Inferior parietal cortex (tissue), 1 donor: Measurements from ENCODE around the gene BCL6B.

ENCODE experiments used
- DNase-seq: peaks from one replicate; pipeline ENCODE4 v3.0.0-alpha.2; 2016; ENCODE audit errors: extremely low spot score

BCL6B gene

DNA sequence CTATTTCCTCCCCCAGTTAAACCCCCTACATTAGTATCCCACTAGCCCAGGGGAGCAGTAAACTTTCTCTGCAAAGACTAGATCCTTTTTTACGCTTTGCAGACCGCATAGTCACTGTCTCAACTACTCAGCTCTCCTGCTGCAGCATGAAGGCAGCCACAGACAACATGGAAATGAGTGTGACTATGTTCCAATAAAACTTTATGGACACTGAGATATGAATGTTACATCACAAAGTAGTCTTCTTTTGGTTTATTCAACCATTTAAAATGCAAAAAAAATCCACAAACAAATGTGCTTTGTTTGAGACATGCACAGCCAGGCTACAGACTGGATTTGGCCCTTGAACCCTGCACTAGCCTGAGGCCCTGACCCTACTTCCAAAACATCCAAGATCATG lies 12.3 kb upstream of the BCL6B start:
- DNase-seq = no peak

DNA sequence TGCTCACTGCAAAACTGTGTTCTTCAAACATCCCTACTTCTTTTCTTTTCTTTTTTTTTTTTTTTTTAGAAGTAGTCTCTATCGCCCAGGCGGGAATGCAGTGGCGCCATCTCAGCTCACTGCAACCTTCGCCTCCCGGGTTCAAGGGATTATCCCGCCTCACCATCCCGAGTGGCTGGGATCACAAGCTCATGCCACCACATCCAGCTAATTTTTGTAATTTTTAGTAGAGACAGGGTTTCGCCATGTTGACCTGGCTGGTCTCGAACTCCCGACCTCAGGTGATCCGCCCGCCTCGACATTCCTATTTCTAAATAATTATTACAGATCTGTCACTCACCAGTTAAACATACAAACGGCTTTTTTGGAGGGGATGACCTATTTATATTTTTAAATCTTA lies 11.4 kb upstream of the BCL6B start:
- DNase-seq = no peak

GRCh38 chr17:7011942-7012254 lies 11.0 kb upstream of the BCL6B start:
- DNase-seq = no peak

DNA sequence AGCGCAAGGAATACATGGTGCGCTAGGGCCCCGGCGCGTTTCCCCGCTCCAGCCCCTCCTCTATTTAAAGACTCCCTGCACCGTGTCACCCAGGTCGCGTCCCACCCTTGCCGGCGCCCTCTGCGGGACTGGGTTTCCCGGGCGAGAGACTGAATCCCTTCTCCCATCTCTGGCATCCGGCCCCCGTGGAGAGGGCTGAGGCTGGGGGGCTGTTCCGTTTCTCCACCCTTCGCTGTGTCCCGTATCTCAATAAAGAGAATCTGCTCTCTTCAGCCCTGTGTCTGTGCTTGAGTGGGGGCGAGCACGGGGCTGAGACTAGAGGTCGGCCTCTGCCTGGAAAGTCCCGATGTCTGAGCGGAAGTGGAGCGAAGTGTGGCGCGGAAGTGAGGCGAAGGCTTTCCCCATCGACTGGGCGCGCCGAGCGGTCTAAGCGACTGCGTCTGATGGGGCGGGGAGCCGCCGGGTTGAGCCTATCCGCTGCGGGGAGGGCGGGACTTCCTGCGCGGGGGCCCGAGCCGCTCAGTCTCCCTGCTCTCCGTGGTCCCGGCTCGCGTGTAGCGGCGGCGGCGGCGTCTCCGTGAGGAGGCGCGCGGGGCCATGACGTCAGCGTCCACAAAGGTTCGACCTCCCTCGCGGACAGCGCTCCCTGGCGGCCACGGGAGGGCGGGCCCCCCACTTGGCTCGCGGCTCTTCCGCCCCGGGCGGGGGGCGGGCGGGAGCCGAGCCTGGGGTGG lies 8.4 kb upstream of the BCL6B start:
- peak; percentile 94 for DNase-seq

DNA sequence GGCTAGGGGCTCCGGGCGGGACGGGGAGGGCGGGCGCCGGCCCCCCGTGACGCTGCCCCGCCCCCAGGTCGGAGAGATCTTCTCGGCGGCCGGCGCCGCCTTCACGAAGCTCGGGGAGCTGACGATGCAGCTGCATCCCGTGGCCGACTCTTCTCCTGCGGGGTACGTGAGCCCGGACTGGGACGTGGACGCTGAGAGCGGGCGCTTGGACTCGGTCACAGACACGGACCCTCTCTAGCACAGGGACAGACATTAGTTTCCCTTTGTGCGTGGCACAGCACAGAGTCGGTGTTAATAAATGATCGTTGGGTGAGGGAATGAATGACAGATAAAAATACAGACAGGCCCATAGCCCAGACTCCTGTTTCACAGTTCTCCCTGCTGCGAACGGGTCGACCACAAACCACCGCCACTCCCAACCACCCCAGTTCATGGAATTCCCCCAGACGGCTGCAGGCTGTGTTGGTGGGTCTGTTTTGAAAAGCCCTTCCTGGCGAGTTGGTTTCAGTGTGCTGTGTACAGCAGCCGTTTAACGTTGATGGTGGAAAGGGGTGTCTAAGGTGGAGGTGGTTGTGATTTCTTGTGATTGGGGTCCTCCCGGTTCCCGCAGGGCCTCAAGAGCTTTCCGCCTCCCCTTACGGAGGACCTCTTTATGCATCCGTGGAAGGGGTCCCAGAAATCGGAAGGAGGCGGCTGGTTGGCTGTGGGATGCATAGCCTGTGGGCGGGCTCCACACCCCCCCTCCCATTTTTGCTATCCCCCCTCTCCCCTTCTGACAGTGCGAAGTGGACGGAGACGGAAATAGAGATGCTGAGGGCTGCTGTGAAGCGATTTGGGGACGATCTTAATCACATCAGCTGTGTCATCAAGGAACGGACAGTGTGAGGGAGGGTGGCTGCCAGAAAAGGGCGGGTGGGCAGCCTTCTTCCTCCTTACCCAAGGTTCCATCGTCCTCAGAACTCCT lies 7.6 kb upstream of the BCL6B start:
- peak; percentile 44 for DNase-seq

DNA sequence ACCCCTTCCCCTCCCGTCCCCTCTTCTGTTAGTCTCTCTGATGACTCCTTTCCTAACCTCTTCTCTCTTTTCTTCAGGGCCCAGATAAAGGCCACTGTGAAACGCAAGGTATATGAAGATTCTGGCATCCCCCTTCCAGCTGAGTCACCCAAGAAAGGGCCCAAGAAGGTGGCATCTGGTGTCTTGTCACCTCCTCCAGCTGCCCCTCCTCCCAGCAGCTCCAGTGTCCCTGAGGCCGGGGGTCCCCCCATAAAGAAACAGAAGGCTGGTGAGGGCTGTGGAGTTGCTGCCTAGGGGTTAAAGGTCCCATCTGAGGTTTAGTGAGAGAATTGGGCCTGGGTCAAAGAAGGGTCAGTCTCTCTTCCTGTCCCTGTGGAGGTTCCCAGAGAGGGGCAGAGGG lies 6.4 kb upstream of the BCL6B start:
- no peak for DNase-seq

- no peak for DNase-seq
These were observed 5.7 kb upstream of the BCL6B start for GRCh38 chr17:7016886-7017826.

- no peak for DNase-seq
These were observed 5.0 kb upstream of the BCL6B start for GRCh38 chr17:7017827-7018200.

GRCh38 chr17:7018331-7018964 lies 4.4 kb upstream of the BCL6B start:
- DNase-seq = no peak

DNA sequence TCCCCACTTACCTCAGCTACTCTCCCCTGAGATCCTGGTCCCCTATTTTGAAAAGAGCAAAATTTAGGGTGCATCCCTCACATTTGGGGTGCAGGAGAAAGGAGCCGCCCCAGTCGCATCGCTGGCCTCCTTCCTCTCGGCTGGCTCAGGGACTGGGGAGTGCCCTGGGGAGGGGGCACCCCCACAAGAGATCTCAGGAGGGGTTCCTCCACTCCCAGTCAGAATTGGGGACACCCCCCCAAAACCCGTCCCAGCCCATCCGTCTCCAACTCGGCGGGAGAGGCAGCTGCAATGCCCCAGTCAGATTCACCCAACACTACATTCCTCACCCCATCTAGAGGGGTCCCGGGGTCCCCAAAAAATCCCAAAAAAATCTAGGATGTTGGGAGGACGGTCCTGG lies 3.5 kb upstream of the BCL6B start:
- no peak for DNase-seq

- DNase-seq = no peak
These were observed 2.9 kb upstream of the BCL6B start for GRCh38 chr17:7019839-7020519.

- DNase-seq = no peak
These were observed 1.8 kb upstream of the BCL6B start for GRCh38 chr17:7020894-7021664.

- peak; percentile 69 for DNase-seq
These were observed 664 bp upstream of the BCL6B start for GRCh38 chr17:7021993-7022778.

DNA sequence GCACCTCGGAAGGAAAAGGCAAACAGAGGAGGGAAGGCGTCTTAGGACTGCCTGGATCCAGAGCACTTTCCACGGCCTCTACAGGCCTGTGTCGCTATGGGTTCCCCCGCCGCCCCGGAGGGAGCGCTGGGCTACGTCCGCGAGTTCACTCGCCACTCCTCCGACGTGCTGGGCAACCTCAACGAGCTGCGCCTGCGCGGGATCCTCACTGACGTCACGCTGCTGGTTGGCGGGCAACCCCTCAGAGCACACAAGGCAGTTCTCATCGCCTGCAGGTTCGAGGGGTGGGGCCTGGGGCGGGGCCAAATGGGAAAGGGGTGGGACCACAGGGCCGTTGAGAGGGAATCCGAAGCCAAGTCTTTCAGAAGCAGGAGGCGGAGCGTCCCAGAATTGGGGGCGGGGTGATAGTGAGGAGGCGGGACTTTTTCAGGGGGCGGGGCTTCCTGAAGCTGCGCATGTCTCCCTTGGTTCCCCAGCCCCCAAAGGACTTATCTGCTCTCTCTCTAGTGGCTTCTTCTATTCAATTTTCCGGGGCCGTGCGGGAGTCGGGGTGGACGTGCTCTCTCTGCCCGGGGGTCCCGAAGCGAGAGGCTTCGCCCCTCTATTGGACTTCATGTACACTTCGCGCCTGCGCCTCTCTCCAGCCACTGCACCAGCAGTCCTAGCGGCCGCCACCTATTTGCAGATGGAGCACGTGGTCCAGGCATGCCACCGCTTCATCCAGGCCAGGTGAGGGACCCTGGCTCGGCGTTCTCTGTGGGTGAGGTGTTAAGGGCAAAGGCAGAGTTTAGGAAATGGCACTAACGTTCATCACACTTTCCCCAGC lies 939 bp downstream of the BCL6B start:
- DNase-seq = peak; percentile 50

DNA sequence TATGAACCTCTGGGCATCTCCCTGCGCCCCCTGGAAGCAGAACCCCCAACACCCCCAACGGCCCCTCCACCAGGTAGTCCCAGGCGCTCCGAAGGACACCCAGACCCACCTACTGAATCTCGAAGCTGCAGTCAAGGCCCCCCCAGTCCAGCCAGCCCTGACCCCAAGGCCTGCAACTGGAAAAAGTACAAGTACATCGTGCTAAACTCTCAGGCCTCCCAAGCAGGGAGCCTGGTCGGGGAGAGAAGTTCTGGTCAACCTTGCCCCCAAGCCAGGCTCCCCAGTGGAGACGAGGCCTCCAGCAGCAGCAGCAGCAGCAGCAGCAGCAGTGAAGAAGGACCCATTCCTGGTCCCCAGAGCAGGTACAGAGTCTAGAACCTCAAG lies 1.5 kb downstream of the BCL6B start:
- DNase-seq = no peak

DNA sequence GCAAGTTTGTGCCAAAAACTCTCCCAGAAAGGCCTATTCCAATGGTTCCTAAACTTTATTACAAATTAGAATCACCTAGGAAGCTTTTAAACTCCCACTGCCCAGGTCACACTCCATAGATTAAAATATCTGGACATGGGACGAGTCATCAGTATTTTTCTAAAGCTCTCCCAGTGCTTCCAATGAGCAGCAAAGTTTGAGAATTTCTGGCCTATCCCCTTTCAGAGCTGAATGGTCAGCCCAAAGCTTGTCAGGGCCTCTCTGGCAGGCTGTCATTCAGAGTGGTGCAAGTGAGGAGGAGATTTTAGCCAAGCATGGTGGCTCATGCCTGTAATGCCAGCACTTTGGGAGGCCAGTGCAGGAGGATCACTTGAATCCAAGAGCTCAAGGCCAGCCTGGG lies 2.4 kb downstream of the BCL6B start:
- DNase-seq = no peak

GRCh38 chr17:7026471-7027115 lies 3.7 kb downstream of the BCL6B start:
- DNase-seq = no peak

DNA sequence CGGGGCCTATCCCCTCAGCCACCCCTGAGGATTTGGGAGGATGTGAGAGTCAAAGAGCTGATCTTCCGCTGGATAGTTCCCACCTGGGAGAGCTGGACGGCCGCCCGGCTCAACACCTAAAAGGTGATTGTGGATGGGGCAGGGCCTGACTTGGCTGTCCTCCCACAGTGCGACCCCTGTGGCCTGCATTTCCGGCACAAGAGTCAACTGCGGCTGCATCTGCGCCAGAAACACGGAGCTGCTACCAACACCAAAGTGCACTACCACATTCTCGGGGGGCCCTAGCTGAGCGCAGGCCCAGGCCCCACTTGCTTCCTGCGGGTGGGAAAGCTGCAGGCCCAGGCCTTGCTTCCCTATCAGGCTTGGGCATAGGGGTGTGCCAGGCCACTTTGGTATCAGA lies 4.5 kb downstream of the BCL6B start:
- DNase-seq = no peak
